Astrocyte (in vitro differentiated cells and primary cell): ENCODE measurements around the gene CIAO3. TPM values are rescaled to one million over a fixed set of nuclear protein-coding genes. Genes with fewer than 3 reads are reported as not detected.

ENCODE experiments used
- DNase-seq: peaks from one replicate; pipeline ENCODE4 v3.0.0-alpha.2; 2010; ENCODE audit warnings: low read depth
- FAIRE-seq: peaks from 2 replicates; lab custom pipeline; 2011; peaks lifted over from hg19 to GRCh38; lab: Jason Lieb, UNC
- H2AFZ ChIP-seq: 2 replicates; pipeline ENCODE4 v1.6.0; 2012; ENCODE audit warnings: low read depth, low read length, inconsistent platforms
- H3K27ac ChIP-seq: 2 replicates; pipeline ENCODE4 v1.5.1; 2011; ENCODE audit warnings: low read depth, low read length, inconsistent platforms
- H3K27me3 ChIP-seq: 2 replicates; pipeline ENCODE4 v1.6.0; 2011; ENCODE audit warnings: low read length, inconsistent platforms; ENCODE audit not compliant: insufficient read depth
- H3K36me3 ChIP-seq: 2 replicates; pipeline ENCODE4 v1.5.1; 2011; ENCODE audit warnings: low read length, inconsistent platforms; ENCODE audit not compliant: insufficient read depth
- H3K4me1 ChIP-seq: 2 replicates; pipeline ENCODE4 v1.5.1; 2011; ENCODE audit warnings: low read length, inconsistent platforms; ENCODE audit not compliant: insufficient read depth
- H3K4me2 ChIP-seq: 2 replicates; pipeline ENCODE4 v1.6.0; 2012; ENCODE audit warnings: low read length, inconsistent platforms
- H3K4me3 ChIP-seq: 2 replicates; pipeline ENCODE4 v1.5.1; 2011; ENCODE audit warnings: low read depth, mild to moderate bottlenecking, low read length, inconsistent platforms; ENCODE audit not compliant: insufficient read depth
- H3K79me2 ChIP-seq: 2 replicates; pipeline ENCODE4 v1.6.0; 2012; ENCODE audit warnings: mild to moderate bottlenecking, low read length, inconsistent platforms; ENCODE audit not compliant: insufficient read depth
- H3K9ac ChIP-seq: 2 replicates; pipeline ENCODE4 v1.6.0; 2012; ENCODE audit warnings: mild to moderate bottlenecking, low read length, inconsistent platforms
- H3K9me3 ChIP-seq: 2 replicates; pipeline ENCODE4 v1.5.1; 2012; ENCODE audit warnings: low read depth, mild to moderate bottlenecking, low read length, inconsistent platforms; ENCODE audit not compliant: insufficient read depth
- H4K20me1 ChIP-seq: 2 replicates; pipeline ENCODE4 v1.6.0; 2012; ENCODE audit warnings: low read length, inconsistent platforms; ENCODE audit not compliant: insufficient read depth
- H3K27ac Mint-ChIP-seq: one replicate; pipeline ENCODE4 v1.8.0; 2021; ENCODE audit warnings: mild to moderate bottlenecking, mixed read lengths; ENCODE audit not compliant: unreplicated experiment
- H3K27me3 Mint-ChIP-seq: one replicate; pipeline ENCODE4 v1.8.0; 2021; ENCODE audit warnings: low read depth, mixed read lengths; ENCODE audit not compliant: unreplicated experiment
- H3K36me3 Mint-ChIP-seq: one replicate; pipeline ENCODE4 v1.8.0; 2021; ENCODE audit warnings: low read depth, mixed read lengths; ENCODE audit not compliant: unreplicated experiment
- H3K4me1 Mint-ChIP-seq: one replicate; pipeline ENCODE4 v1.8.0; 2021; ENCODE audit warnings: low read depth, mixed read lengths; ENCODE audit not compliant: unreplicated experiment
- H3K4me3 Mint-ChIP-seq: one replicate; pipeline ENCODE4 v1.8.0; 2021; ENCODE audit warnings: mild to moderate bottlenecking, moderate library complexity, mixed read lengths; ENCODE audit not compliant: unreplicated experiment
- H3K9me3 Mint-ChIP-seq: one replicate; pipeline ENCODE4 v1.8.0; 2021; ENCODE audit warnings: mild to moderate bottlenecking, mixed read lengths; ENCODE audit not compliant: unreplicated experiment
- EZH2 ChIP-seq: IDR thresholded peaks from 2 replicates; pipeline ENCODE4 v1.6.1; 2012; ENCODE audit warnings: mild to moderate bottlenecking, low read length, inconsistent platforms; ENCODE audit not compliant: insufficient read depth
- total RNA-seq: library from RNA; stranded (reverse); gene quantifications from 2 replicates; pipeline ENCODE4 v1.2.1, GENCODE V29; 2021
- TF ChIP-seq, protein P1 (sequence below): IDR thresholded peaks from 2 replicates; pipeline ENCODE4 v1.5.1; 2011; ENCODE audit warnings: low read depth, mild to moderate bottlenecking, inconsistent platforms, low read length, moderate library complexity; ENCODE audit not compliant: insufficient read depth

Gene CIAO3
- total RNA-seq, 1 donor from 2014 or later = 19.6 TPM

DNA sequence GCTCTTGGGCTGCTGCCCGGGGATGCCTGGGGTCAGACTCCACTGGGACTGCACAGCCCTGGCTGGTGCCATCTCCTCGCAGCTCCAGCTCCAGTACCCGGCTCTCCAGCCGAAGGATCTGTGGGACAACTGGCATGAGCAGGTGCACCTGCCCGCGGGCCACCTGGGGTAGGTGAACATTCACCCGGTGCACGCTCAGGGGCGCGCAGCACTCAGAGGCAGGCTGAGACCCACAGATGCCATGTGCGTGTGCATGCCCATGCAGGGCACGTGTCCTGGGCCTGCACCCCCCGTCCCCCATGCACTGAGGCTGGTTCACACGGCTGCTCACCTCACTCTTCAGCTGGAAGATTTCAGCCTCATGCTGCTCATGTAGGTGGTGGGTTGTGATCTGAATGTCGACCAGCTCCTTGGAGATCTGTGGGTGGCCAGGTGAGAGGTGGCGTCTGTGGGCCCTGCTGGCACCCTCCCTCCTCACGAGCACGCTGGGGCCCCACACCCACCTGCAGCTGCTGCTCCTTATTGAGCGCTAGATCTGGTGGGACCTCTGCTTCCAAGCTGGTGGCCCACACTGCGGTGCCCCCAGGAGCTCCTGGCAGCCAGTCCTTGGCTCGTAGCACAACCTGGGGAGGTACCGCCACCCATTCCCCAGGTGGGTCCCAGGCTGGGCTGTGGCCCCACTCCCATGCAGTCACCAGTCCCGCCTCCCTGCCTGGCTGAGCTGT is 15.2 kb downstream of the CIAO3 start:
- H4K20me1 ChIP-seq = peaks cover 13% of the 10 kb centered on the region
- H3K9ac ChIP-seq = no peak overlapping the region
- Mint-ChIP-seq H3K9me3 (no peaks in the 10 kb centered on the region), H3K27ac (no peak overlapping the region), H3K4me3 (no peak overlapping the region), H3K27me3 (no peaks in the 10 kb centered on the region), H3K36me3 (no peaks in the 10 kb centered on the region), H3K4me1 (no peaks in the 10 kb centered on the region)
- FAIRE-seq = no peak
- no peak overlapping the region for H3K27ac ChIP-seq
- H3K79me2 ChIP-seq = no peaks in the 10 kb centered on the region
- TF ChIP-seq, protein P1, sequence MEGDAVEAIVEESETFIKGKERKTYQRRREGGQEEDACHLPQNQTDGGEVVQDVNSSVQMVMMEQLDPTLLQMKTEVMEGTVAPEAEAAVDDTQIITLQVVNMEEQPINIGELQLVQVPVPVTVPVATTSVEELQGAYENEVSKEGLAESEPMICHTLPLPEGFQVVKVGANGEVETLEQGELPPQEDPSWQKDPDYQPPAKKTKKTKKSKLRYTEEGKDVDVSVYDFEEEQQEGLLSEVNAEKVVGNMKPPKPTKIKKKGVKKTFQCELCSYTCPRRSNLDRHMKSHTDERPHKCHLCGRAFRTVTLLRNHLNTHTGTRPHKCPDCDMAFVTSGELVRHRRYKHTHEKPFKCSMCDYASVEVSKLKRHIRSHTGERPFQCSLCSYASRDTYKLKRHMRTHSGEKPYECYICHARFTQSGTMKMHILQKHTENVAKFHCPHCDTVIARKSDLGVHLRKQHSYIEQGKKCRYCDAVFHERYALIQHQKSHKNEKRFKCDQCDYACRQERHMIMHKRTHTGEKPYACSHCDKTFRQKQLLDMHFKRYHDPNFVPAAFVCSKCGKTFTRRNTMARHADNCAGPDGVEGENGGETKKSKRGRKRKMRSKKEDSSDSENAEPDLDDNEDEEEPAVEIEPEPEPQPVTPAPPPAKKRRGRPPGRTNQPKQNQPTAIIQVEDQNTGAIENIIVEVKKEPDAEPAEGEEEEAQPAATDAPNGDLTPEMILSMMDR = no peak
- TF ChIP-seq EZH2 = no peak
- no peak for DNase-seq
- H3K4me2 ChIP-seq = no peak overlapping the region
- H3K4me3 ChIP-seq = no peak overlapping the region
- peaks cover 22% of the 10 kb centered on the region for H3K4me1 ChIP-seq
- no peaks in the 10 kb centered on the region for H3K36me3 ChIP-seq
- H2AFZ ChIP-seq = no peak overlapping the region
- no peaks in the 10 kb centered on the region for H3K27me3 ChIP-seq
- H3K9me3 ChIP-seq = no peaks in the 10 kb centered on the region

DNA sequence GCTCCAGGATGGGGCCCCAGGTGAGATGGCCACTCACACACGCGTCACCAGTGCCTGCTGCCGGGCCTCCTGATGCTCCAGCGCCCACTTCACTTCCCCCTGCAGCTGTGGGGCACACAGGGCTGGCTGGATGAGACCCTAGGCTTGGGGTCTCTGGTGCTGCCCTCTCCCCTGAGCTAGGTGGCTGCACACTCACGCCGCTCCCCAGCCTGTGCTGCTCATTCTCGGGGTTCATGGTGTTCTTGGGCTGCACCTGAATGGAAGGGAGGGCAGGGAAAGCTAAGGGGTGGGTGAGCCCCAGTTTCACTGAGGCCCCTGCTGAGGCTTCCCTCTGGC is 15.8 kb downstream of the CIAO3 start:
- Histone ChIP-seq H3K27me3 (no peaks in the 10 kb centered on the region), H3K36me3 (no peaks in the 10 kb centered on the region), H3K4me2 (no peak overlapping the region), H3K79me2 (no peaks in the 10 kb centered on the region), H3K9me3 (no peaks in the 10 kb centered on the region), H2AFZ (no peak overlapping the region), H3K27ac (no peak overlapping the region), H3K4me1 (peaks cover 28% of the 10 kb centered on the region), H4K20me1 (peaks cover 15% of the 10 kb centered on the region), H3K4me3 (no peak overlapping the region), H3K9ac (no peak overlapping the region)
- no peaks in the 10 kb centered on the region for H3K27me3 Mint-ChIP-seq
- DNase-seq (no peak), FAIRE-seq (no peak)
- H3K4me3 Mint-ChIP-seq = no peak overlapping the region
- H3K9me3 Mint-ChIP-seq = no peaks in the 10 kb centered on the region
- no peak overlapping the region for H3K27ac Mint-ChIP-seq
- no peaks in the 10 kb centered on the region for H3K36me3 Mint-ChIP-seq
- H3K4me1 Mint-ChIP-seq = no peaks in the 10 kb centered on the region
- TF ChIP-seq EZH2 = no peak
- TF ChIP-seq, protein P1 = no peak

DNA sequence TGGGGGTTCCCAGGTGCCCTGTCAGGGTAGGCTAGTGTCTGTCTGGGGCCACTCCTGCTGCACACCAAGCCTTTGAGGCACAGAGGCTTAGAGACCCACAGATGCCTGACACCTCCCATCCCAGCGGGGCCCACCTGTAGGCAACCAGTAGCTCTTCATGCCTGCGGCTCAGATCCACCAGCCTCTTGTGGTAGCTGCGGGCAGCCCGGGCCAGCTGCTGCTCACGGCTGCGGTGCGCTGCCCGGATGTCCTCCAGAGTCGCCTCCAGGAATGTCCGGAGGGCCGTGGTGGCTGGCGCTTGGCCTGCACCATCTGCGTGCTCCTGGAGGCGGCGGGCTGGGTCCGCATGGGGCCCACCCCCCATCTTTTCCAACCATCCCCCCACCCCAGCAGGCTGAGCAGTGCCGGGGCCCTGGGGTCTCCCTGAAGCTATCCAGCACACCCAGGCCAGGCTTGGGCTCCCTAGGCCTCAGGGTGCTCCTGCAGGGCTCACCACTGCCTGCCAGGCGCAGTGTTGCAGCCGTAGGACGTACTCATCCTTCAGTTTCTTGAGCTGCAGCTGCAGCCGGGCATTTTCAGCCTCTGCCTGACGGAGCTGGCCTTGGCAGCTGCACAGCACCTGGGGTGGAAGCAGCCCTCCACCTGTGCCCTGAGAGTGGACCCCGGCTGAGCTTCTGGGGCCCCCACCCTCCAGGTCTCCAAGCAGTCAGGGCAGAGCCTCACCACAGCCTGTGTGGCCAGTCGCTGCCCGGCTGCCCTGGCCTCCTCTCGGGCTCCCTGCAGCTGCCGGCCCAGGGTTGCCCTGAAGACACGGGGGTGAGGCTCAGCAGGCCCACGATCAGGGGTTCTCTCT is 16.4 kb downstream of the CIAO3 start:
- Histone ChIP-seq H3K4me2 (no peak overlapping the region), H4K20me1 (peaks cover 16% of the 10 kb centered on the region), H3K9me3 (no peaks in the 10 kb centered on the region), H3K36me3 (no peaks in the 10 kb centered on the region), H3K4me3 (no peak overlapping the region), H3K9ac (no peak overlapping the region), H3K79me2 (no peaks in the 10 kb centered on the region), H3K27ac (no peak overlapping the region), H3K4me1 (peaks cover 30% of the 10 kb centered on the region), H3K27me3 (no peaks in the 10 kb centered on the region), H2AFZ (no peak overlapping the region)
- Mint-ChIP-seq H3K36me3 (no peaks in the 10 kb centered on the region), H3K4me1 (no peaks in the 10 kb centered on the region), H3K4me3 (no peak overlapping the region), H3K27me3 (no peaks in the 10 kb centered on the region), H3K27ac (no peak overlapping the region), H3K9me3 (no peaks in the 10 kb centered on the region)
- FAIRE-seq (no peak), DNase-seq (no peak)
- TF ChIP-seq EZH2 = no peak
- TF ChIP-seq, protein P1 = no peak
